ENCODE measurements around the gene RPL31.
A peak's percentile ranks its signal among the peaks of the same experiment; 100 is the strongest.

Gene RPL31

DNA sequence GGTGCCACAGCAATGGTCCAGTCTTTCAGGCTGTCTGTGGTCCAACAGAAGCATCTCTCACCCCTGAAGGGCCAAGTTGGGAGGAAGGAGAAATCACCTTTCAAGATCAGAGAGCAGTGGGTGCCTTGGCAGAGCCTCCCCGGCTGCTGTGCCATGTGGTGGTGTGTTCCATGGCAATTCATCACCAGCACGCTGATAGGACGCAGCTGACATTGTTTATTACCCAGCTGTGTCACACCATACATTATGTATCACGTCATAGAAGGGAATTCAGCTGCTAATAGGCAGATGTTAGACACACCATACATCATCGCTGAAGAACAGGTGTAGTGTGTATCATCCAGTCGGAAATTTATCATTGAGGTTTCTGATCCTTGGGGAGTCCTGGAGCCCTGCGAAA is 29.6 kb upstream of the RPL31 start:
- H3K4me3 ChIP-seq = no peak overlapping the region

DNA sequence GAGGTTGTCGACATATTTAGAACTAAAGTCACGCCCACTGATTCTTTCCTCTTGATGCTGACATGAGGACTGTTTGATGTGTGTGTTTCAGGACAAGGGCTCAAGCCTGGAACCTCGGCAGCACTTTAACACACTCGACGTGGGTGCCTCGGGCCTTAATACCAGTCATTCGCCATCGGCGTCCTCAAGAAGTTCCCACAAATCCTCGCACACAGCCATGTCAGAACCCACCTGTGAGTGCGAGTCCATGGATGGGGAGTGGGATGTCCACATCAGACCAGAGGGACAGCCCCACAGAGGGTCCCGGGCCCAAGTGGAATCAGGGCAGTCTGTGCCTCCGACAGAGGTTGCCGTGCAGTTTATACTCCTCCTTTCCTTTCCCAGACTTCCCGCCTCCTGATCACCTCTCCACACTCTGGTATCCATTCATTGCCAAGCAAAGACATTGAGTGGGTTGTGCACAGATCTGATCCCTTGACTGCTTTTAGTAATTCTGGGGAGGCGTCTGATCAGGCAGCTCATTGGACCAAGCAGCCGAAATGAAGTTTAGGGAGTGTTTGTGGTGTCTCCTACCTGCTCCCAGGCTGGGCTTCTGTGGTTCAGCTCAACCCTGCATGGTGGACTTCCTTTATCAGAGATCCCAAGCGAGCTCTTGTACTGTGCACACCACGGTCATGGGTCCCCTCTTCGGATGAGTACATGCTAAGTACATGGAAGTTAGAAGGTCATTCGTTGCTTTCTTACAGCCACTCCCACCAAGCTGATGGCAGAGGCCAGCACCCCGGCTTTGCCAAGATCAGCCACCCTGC is 27.2 kb upstream of the RPL31 start:
- H3K4me3 ChIP-seq = no peak overlapping the region
- H3K27ac ChIP-seq = no peak overlapping the region

More for the DNA sequence above, 29.6 kb upstream of the RPL31 start:
- H3K27ac ChIP-seq = no peak overlapping the region

DNA sequence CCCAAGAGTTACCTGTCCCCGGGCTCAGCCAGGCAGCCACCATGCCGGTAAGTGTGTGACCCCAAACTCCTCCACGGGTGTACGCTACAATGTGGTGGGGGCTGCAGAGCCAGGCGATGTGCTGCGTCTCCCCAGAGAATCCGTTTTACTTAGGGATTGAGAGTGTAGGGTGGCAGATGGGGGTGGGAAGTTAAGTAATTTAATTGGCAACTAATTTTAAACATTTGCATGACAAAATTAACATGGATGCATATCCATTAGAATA is 26.6 kb upstream of the RPL31 start:
- H3K4me3 ChIP-seq = no peak overlapping the region
- no peak overlapping the region for H3K27ac ChIP-seq

DNA sequence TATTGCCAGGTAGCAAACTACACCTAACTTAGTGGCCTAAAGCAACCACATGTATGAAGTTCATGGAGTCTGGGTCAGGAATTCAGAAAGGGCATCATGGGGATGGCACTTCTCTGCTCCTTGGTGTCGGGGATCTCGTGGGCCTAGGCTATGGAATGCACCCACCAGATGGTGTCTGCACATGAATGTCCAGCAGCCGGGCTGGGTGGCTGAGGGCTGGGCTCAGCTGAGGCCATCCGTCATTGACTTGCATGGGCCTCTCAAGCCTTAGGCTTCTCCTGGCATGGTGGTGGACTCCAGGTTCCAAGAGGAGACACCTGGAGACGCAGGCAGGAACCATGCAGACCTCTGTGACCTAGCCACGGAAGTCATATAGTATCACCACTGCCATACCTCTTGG is 26.0 kb upstream of the RPL31 start:
- Histone ChIP-seq H3K27ac (no peak overlapping the region), H3K4me3 (no peak overlapping the region)

DNA sequence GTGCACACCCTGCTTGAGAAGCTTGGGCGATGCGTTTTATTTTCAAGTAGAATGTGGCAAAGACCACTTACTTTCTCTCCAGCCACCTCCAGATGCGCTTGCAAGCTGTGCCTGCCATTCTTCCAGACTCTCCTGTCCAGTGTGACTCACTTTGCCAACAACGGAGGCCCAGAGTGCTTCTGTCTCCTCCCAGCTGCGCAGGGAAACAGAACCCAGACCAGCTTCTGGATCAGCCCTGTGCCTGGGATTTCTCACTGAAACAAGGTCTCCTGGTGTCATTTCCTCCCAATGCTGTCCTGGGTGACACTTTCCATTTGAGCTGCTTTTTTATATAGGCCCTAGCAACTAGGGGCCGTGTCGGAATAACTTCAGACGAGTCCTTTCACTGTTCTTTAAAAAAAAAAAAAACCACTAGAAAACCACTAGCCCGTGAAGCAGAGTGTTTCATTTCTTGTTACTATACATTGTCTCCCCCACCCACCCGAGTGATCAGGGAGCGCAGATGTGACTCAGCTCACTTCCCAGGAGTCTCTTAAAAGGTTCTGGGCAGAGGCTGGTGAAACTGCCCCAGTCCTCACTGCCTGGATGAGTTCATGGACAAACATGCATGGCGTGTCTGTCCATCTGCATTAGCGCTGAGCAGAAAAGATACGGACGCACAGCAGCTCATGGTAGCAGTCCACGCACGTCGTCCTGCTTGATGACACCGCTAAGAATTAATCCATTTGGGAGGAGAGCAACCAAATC is 25.3 kb upstream of the RPL31 start:
- Histone ChIP-seq H3K27ac (no peak overlapping the region), H3K4me3 (no peak overlapping the region)

DNA sequence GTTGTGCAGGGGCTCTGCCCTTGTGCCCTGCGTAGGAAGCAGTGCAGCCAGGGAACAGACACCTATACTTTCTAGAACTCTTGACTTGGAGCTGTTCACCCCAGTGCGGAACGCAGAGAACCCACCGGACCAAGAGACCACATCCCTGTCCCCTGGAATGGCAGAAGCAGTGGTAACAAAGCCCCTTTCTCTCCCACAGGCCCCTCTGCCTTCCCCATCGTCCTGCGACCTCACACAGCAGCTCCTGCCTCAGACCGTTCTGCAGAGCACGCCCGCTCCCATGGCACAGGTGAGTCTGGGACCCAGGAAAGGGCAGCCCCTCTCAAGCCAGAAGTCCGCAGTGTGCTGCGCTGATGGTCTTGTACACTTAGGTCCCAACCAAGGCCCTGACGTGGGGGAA is 24.6 kb upstream of the RPL31 start:
- Histone ChIP-seq H3K4me3 (no peak overlapping the region), H3K27ac (no peak overlapping the region)

DNA sequence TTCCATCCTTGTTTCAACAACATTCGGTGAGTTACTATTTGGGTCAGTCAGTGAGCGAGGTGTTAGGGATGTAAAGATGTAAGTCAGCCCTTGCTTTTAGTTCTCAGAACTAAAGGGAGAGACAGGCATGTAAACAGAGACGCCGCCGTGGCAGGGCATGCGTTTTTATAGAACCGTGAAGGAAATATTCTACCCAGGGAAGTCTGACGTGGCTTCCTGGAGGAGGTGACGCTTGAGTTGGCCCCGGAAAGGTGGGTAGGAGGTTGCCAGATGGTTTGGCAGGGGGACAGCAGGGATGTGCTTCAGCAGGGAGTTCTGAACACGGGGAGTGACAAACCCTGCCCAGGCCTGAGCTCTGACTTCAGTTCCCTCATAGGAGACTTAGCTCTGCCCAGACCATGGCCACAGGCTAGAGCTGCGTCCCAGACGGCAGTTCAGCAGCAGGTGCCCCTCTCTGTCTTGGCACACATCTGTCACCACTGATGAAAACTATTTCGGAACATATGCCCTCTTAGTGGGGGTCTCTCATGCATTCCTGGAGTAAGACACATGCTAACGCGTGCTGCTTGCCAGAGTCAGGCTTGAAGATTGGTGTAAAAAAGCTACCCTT is 23.4 kb upstream of the RPL31 start:
- no peak overlapping the region for H3K27ac ChIP-seq

DNA sequence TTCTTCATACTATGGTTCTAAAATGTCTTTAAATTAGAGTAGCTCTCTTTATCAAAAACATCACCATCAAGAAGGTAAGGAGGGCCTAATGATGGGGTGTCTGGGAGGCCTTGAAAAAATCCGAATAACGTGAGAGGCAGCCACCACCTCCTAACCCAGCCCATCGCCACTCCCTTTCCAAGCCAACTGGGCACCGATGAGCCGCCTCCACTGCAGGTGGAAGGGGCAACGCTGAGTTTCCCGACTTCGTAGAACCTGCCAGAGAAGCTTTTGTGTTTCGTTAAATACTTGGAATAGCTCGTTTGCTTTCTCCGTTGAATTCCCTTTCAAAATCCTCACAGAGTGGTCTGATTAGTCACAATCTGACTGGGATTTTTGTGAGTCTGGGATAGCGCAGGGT is 22.0 kb upstream of the RPL31 start:
- Histone ChIP-seq H3K27ac (no peak overlapping the region), H3K4me3 (no peak overlapping the region)

More for the DNA sequence above, 23.4 kb upstream of the RPL31 start:
- H3K4me3 ChIP-seq = no peak overlapping the region

DNA sequence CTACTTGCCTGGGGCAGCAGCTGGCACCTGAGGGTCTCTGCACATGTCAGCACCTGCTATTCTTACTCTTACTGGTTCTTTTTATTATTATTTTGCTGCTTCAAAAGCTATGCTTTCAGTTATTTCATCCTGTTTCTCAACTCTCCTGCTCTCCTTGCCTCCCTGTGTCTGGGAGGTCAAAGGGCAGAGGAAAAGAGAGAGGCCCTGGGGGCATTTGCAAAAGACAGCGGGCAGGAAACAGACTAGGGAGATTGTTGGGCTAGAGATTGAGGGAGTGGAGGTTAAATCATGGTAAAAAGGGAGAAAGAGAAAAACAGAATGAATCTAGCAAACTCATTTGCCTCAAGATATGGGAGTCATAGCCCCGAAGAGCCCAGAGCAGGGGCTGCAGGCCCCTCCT is 21.1 kb upstream of the RPL31 start:
- Histone ChIP-seq H3K4me3 (no peak overlapping the region), H3K27ac (no peak overlapping the region)

DNA sequence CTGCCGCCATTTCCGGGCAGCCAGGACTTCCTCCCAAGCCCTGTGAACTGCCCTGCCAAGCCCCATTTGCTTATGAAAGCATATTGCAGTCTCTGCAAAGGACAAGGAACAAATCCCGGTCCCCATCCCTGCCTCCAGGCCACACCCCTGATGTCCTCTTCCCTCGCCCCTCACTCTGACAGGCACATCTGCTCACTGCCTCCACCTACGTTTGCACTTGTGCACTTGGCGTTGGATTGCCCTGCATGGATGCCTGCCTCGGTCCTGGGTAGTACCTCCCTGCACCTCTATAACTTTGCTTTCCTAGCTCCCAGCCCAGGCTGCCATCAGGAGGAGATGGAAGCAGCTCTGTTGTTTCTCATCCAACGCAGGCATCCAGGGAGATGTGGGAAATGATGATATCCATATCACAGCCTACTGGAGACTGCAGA is 19.6 kb upstream of the RPL31 start:
- Histone ChIP-seq H3K27ac (no peak overlapping the region), H3K4me3 (no peak overlapping the region)

DNA sequence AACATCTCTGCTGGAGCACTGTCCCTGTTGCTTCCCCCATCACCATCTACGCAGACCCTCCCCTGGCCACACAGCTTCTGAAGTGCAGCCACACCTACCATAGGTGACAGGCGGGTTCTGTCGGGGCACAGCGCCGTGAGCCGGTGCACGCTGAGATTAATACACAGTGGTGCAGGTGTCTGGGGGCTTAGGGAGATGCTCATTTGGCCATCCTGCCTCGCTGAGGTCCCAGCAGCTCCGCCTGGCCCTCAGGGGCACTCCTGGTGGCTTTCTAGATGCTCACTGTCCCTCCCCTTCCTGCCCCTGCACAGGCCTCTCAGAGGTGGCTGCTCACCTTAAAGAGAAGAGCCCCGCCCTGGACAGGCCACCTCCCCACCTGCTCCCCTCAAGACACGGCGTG is 18.9 kb upstream of the RPL31 start:
- Histone ChIP-seq H3K27ac (no peak overlapping the region), H3K4me3 (no peak overlapping the region)

DNA sequence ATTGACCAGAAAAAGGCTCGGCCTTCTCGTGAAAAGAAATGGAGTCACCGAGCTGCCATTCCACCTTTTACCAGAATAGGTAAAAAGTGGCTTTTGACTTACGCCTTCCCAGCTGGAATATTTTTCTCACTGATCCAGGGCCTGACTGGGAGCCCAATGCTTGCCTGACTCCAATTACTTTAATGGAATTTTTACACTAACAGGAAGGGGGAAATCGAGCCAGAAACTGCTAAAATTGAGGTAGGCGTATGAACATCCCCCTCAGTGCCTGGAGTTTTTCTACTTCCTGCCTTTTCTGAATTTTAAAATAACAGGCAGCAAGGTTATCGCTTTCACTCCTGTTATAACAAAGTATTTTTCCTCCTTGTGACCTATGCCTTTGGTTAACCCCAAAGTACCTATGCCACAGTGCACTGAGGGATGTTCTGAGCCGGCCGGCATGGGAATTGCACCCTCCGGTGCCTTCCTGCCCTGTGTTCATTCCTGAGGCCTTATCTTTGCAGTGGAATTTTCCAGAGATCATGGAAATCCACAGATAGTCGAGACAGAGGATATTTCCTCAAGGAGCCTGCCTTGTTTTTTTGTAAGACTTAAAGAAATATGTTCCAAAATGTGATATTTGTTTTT is 18.3 kb upstream of the RPL31 start:
- no peak overlapping the region for H3K4me3 ChIP-seq
- H3K27ac ChIP-seq = peak overlapping the region in 1 of 21 experiments; percentile 34

DNA sequence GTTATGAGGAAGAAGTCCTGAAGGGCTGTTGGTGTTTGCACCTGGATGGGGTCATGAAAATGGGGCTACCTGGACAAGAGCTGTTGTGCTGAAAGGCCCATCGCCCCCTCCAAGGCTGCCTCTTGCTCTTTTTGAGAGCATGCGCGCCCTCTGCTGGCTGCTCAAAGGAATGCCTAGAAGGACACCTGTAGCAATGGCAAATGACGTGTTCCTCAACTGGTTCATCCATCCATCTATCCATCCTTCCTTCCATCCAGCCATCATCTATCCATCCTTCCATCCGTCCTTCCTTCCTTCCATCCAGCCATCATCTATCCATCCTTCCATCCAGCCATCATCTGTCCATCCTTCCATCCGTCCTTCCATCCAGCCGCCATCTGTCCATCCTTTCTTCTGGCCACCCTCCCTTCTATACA is 17.2 kb upstream of the RPL31 start:
- no peak overlapping the region for H3K27ac ChIP-seq
- H3K4me3 ChIP-seq = no peak overlapping the region

DNA sequence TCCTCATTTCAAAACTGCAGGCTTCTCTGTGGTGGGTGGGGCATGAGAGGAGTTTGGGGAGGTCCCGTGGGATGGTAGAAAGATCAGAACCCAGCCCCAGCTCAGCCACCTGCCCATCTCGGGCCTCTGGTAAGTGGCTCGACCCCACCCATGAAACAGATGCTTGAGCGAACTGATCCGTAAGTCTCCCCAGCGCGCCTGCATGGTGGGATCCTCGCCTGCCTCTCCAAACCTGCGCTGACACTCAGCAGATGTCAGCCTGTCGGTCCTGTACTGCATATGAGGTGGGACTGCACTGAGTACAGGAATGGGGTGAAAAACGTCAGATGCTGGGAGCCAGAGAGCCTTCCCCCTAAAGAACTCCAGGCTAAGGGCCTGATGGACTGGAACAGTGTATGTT is 15.9 kb upstream of the RPL31 start:
- no peak overlapping the region for H3K27ac ChIP-seq

DNA sequence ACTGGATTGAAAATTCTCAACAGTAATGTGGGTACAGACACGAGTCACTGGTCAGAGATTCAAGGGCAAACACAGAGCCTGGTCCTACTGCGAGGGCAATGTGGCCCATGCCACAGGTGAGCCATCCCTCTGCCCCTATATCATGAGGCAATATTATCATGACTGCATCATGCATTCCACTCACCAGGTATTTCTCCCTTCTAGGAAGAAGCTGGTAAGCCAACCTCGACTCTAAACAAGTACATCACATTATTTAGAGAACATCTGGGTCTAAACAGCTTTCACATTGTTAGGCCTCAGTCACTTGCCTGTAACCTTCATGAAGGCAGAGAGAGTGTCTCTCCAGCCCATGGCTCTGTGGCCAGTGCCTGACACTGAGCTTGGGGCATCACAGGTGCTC is 14.6 kb upstream of the RPL31 start:
- Histone ChIP-seq H3K4me3 (no peak overlapping the region), H3K27ac (no peak overlapping the region)

More for the DNA sequence above, 15.9 kb upstream of the RPL31 start:
- no peak overlapping the region for H3K4me3 ChIP-seq

DNA sequence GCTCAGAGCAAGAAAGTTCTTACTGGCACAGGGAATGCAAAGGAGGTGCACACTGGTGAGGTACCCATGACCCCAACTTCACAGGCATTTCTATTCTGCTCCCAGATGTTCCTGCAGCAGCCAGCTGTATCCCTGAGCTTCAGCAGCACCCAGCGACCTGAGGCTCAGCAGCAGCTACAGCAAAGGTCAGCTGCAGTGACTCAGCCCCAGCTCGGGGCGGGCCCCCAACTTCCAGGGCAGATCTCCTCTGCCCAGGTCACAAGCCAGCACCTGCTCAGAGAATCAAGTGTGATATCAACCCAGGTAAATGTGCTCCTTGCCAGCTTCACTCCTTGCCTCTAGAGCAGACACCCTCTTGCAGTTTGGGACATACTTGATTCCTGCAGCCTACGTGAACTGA is 14.1 kb upstream of the RPL31 start:
- no peak overlapping the region for H3K27ac ChIP-seq
- H3K4me3 ChIP-seq = no peak overlapping the region

DNA sequence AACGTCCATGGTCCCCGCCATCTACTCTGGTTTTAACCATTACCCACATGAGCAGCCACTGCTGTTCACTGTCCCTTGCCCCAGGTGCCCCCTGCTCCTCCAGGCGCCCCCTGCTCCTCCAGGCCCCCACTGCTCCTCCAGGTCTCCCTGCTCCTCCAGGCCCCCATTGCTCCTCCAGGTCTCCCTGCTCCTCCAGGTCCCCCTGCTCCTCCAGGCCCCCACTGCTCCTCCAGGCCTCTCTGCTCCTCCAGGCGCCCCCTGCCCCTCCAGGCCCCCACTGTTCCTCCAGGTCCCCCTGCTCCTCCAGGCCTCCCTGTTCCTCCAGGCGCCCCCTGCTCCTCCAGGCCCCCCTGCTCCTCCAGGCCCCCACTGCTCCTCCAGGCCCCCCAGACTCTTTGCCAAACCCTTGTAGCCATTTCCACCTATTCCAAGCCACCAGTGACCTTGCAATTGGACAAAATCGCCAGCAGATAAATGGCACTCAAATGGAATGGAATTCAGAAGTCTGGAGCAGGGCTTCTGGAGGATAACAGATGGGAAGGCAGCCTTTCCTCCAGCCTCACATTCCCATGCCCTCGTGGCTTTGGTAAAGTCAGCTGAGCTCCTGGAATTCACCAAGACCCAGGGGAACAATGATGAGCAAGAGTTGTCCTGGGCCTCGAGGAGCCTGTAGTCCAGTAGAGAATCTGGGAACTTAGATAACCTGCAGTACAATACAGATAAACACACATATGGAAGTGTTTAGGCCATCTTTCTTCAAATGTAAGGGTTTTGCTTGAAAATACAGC is 13.3 kb upstream of the RPL31 start:
- Histone ChIP-seq H3K4me3 (no peak overlapping the region), H3K27ac (no peak overlapping the region)

DNA sequence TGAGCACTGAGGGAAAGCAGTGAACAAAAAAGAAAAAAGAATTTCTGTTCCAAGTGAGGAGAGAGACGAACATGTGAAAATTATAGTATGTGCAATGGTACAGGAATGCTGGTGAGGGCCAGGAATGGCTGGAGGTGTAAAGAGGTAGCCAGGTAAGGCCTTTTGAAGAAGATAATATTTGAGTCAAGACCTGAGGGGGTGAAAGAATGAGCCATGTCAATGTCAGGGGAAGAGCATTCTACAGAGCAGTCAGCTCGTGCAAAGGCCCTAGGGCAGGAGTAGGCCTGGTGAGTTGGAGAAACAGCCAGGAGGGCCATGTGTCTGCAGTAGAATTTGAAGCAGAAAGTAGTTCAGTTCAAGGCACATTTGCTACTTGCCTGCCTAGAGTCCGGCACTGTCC is 12.4 kb upstream of the RPL31 start:
- no peak overlapping the region for H3K27ac ChIP-seq
- H3K4me3 ChIP-seq = no peak overlapping the region

DNA sequence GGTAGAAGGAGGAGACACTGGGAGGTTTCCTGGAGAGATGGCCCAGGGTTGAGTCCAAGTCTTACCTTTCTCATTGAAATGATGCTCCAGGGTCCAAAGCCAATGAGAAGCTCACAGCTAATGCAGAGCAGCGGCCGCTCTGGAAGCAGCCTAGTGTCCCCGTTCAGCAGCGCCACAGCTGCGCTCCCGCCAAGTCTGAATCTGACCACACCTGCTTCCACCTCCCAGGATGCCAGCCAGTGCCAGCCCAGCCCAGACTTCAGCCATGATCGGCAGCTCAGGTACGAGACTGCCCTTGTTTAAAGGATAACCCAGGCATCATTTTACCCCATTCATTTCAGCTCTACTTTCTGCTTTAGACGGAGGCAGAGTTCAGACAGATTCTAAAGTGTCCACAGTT is 11.9 kb upstream of the RPL31 start:
- H3K27ac ChIP-seq = no peak overlapping the region
- H3K4me3 ChIP-seq = no peak overlapping the region
